ENCODE measurements around the gene STARD13. TPM values are rescaled to one million over a fixed set of nuclear protein-coding genes. Genes with fewer than 3 reads are reported as not detected.

STARD13 gene
- total and polyA plus RNA-seq, 2 donors (not counting 1 experiment from before 2014, with no cell fraction given): 0.06 to 0.22 TPM

DNA sequence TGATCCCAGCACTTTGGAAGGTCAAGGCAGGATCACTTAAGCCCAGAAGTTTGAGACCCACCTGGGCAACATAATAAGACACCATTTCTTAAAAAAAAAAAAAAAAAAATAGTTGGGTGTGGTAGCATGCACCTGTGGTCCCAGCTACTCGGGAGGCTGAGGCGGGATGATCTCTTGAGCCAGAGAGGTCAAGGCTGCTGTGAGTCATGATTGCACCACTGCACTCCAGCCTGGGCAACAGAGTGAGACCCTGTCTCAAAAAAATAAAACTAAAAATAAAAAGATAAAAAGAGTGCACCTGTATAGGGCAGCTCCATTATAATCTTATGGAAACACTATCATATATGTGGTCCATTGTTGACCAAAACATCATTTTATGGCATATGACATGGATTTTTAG, 25.5 kb upstream of the STARD13 start:
- H2AFZ ChIP-seq (ENCODE audit: insufficient read depth, low read depth, low read length, poor library complexity, severe bottlenecking): no peak overlapping the region
- no peak overlapping the region for H3K9ac ChIP-seq (ENCODE audit: low read length)
- POLR2A ChIA-PET: no interaction called here
- CTCF ChIA-PET: no interaction called here
- H3K27ac ChIP-seq (ENCODE audit: low read length in 2 of 2): no peak overlapping the region
- no peaks in the 10 kb centered on the region for H4K20me1 ChIP-seq (ENCODE audit: control insufficient read depth, insufficient read depth, low read length, poor library complexity, severe bottlenecking)
- H3K4me3 Mint-ChIP-seq: no peak overlapping the region
- H3K27me3 ChIP-seq (replicated peaks in 1 of 4; ENCODE audit: control extremely low read depth in 1 of 4, control insufficient read depth in 3 of 4, insufficient read depth in 4 of 4, low read length in 3 of 4): no peaks in the 10 kb centered on the region
- no peak for ATAC-seq (ENCODE audit: low read depth)
- peaks cover 2% of the 10 kb centered on the region for H3K4me1 Mint-ChIP-seq
- peaks cover 7% of the 10 kb centered on the region for H3K27me3 Mint-ChIP-seq
- peaks cover 8% of the 10 kb centered on the region for H3K9me3 Mint-ChIP-seq (ENCODE audit: insufficient read depth)
- TF ChIP-seq, protein P1, sequence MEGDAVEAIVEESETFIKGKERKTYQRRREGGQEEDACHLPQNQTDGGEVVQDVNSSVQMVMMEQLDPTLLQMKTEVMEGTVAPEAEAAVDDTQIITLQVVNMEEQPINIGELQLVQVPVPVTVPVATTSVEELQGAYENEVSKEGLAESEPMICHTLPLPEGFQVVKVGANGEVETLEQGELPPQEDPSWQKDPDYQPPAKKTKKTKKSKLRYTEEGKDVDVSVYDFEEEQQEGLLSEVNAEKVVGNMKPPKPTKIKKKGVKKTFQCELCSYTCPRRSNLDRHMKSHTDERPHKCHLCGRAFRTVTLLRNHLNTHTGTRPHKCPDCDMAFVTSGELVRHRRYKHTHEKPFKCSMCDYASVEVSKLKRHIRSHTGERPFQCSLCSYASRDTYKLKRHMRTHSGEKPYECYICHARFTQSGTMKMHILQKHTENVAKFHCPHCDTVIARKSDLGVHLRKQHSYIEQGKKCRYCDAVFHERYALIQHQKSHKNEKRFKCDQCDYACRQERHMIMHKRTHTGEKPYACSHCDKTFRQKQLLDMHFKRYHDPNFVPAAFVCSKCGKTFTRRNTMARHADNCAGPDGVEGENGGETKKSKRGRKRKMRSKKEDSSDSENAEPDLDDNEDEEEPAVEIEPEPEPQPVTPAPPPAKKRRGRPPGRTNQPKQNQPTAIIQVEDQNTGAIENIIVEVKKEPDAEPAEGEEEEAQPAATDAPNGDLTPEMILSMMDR (IDR thresholded peaks at IDR 0.05): no peak
- no peak for TF ChIP-seq EZH2 (IDR thresholded peaks at IDR 0.05; ENCODE audit: borderline replicate concordance, insufficient read depth, low read depth, low read length, poor library complexity, severe bottlenecking)
- H3K79me2 ChIP-seq (ENCODE audit: control insufficient read depth, insufficient read depth, low read length): no peaks in the 10 kb centered on the region
- H3K36me3 ChIP-seq (replicated peaks in 1 of 2; ENCODE audit: control extremely low read depth in 1 of 2, control insufficient read depth in 1 of 2, extremely low read depth in 1 of 2, insufficient read depth in 2 of 2, low read length in 1 of 2): no peaks in the 10 kb centered on the region
- no peak overlapping the region for H3K4me2 ChIP-seq (replicated peaks; ENCODE audit: low read depth, low read length, poor library complexity, severe bottlenecking)
- H3K27ac Mint-ChIP-seq: no peak overlapping the region
- no peaks in the 10 kb centered on the region for H3K4me1 ChIP-seq (ENCODE audit: control insufficient read depth in 2 of 2, insufficient read depth in 2 of 2, low read length in 2 of 2)
- WGBS (ENCODE audit: insufficient coverage): no CpG with 5 or more reads among the region's 2 CpGs
- H3K9me3 ChIP-seq (ENCODE audit: control extremely low read depth in 1 of 3, control insufficient read depth in 2 of 3, insufficient read depth in 1 of 3, low read length in 2 of 3): peaks cover 0 to 4% (median 0%) of the 10 kb centered on the region in 3 donors
- no peak overlapping the region for H3K4me3 ChIP-seq (ENCODE audit: control extremely low read depth in 1 of 5, extremely low read depth in 1 of 5, insufficient read depth in 1 of 5, low read depth in 2 of 5, low read length in 4 of 5)
- DNase-seq: no peak
- intact Hi-C loops (cut with micrococcal nuclease): no loop called here

DNA sequence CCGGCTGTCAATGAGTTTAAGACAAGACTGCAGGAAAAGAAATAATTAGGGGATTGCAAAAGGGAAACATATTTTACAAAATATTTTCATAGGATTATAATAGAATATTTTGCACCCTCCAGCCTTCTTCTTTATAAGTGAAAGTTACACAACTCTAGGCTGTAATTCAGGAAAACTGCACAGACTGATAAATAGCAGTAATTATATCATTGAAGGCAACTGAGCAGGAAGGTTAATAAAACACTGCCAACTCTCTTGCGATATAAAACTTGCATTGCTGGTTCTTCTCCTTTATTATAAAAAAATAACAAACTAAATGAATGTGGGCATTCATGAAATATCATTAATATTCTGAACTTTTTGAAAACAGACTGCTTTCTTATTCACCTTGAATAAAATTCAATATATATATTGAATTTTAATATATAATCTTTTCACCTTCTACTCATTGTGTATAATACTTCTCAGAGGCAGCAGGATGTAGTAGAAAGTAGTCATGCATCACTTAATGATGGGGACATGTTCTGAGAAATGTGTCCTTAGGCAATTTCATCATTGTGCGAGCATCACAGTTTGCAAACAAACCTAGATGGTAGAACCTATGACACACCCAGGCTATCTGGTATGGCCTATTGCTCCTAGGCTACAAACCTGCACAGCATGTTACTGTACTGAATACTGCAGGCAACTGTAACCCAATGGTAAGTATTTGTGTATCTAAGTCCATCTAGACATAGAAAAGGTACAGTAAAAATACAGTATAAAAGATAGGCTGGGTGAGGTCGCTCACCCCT, 24.9 kb upstream of the STARD13 start:
- POLR2A ChIA-PET: no interaction called here

More for the DNA sequence above, 24.9 kb upstream of the STARD13 start:
- no peaks in the 10 kb centered on the region for H3K79me2 ChIP-seq (ENCODE audit: control insufficient read depth, insufficient read depth, low read length)
- WGBS (ENCODE audit: insufficient coverage): 100% methylated on average over 1 of the region's 4 CpGs
- no peak overlapping the region for H2AFZ ChIP-seq (ENCODE audit: insufficient read depth, low read depth, low read length, poor library complexity, severe bottlenecking)
- peaks cover 8% of the 10 kb centered on the region for H3K9me3 Mint-ChIP-seq (ENCODE audit: insufficient read depth)
- intact Hi-C loops (cut with micrococcal nuclease): no loop called here
- no peaks in the 10 kb centered on the region for H3K36me3 ChIP-seq (replicated peaks in 1 of 2; ENCODE audit: control extremely low read depth in 1 of 2, control insufficient read depth in 1 of 2, extremely low read depth in 1 of 2, insufficient read depth in 2 of 2, low read length in 1 of 2)
- H3K9me3 ChIP-seq (ENCODE audit: control extremely low read depth in 1 of 3, control insufficient read depth in 2 of 3, insufficient read depth in 1 of 3, low read length in 2 of 3): peaks cover 0 to 4% (median 2%) of the 10 kb centered on the region in 3 donors
- DNase-seq (no peak), ATAC-seq (ENCODE audit: low read depth) (no peak)
- CTCF ChIA-PET: no interaction called here
- TF ChIP-seq, protein P1 (IDR thresholded peaks at IDR 0.05): no peak
- TF ChIP-seq EZH2 (IDR thresholded peaks at IDR 0.05; ENCODE audit: borderline replicate concordance, insufficient read depth, low read depth, low read length, poor library complexity, severe bottlenecking): no peak
- H3K4me3 Mint-ChIP-seq: no peak overlapping the region
- H3K27me3 Mint-ChIP-seq: peaks cover 7% of the 10 kb centered on the region
- no peak overlapping the region for H3K27ac ChIP-seq (ENCODE audit: low read length in 2 of 2)
- no peak overlapping the region for H3K27ac Mint-ChIP-seq
- H3K9ac ChIP-seq (ENCODE audit: low read length): no peak overlapping the region
- H4K20me1 ChIP-seq (ENCODE audit: control insufficient read depth, insufficient read depth, low read length, poor library complexity, severe bottlenecking): no peaks in the 10 kb centered on the region
- H3K4me3 ChIP-seq (ENCODE audit: control extremely low read depth in 1 of 5, extremely low read depth in 1 of 5, insufficient read depth in 1 of 5, low read depth in 2 of 5, low read length in 4 of 5): no peak overlapping the region
- H3K27me3 ChIP-seq (replicated peaks in 1 of 4; ENCODE audit: control extremely low read depth in 1 of 4, control insufficient read depth in 3 of 4, insufficient read depth in 4 of 4, low read length in 3 of 4): no peaks in the 10 kb centered on the region
- no peaks in the 10 kb centered on the region for H3K4me1 ChIP-seq (ENCODE audit: control insufficient read depth in 2 of 2, insufficient read depth in 2 of 2, low read length in 2 of 2)
- H3K4me1 Mint-ChIP-seq: peaks cover 2% of the 10 kb centered on the region
- no peak overlapping the region for H3K4me2 ChIP-seq (replicated peaks; ENCODE audit: low read depth, low read length, poor library complexity, severe bottlenecking)

Data from B cell (primary cell).